Measurements from ENCODE around the gene WTAP.
A peak's percentile ranks its signal among the peaks of the same experiment; 100 is the strongest.

DNA sequence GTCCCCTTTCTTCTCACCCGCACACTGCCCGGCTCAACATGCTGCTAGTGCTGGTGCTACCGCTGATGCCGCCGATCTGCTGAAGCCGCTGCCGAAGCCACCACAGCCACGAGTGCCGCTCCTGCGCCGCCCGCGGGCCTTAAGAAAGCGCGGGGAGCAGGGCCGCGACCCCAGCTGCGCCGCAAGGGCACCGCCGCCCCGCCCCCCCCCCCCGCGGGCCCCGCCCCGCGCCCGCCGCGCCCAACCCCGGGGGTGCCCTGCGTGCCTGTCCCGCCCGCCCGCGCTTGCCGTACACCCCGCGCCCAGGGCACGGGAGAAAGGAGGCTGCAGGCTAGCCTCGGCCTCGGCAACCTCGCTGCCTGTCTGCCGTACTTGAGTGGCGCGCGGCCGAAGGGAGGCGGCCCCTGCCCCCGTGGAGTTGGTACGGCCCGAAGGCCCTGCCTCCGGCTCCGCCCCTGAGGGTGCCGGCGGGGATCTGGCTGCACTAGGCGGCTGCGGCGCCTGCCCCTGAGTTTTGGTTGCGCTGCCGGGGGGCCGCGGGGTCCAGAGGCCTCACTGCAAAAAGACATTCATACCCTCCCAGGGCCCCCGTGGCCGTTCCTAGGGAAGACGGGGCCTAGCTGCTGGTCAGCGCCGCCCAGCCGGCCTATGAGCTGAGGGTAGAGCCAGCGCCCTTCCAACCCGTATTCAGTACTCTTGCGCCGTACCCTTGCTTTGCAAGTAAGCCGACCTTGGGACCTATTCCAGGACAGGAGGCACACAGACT lies 34.0 kb upstream of the WTAP start, which contains the start of gene SOD2:
- TF ChIP-seq, protein P1, sequence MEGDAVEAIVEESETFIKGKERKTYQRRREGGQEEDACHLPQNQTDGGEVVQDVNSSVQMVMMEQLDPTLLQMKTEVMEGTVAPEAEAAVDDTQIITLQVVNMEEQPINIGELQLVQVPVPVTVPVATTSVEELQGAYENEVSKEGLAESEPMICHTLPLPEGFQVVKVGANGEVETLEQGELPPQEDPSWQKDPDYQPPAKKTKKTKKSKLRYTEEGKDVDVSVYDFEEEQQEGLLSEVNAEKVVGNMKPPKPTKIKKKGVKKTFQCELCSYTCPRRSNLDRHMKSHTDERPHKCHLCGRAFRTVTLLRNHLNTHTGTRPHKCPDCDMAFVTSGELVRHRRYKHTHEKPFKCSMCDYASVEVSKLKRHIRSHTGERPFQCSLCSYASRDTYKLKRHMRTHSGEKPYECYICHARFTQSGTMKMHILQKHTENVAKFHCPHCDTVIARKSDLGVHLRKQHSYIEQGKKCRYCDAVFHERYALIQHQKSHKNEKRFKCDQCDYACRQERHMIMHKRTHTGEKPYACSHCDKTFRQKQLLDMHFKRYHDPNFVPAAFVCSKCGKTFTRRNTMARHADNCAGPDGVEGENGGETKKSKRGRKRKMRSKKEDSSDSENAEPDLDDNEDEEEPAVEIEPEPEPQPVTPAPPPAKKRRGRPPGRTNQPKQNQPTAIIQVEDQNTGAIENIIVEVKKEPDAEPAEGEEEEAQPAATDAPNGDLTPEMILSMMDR (IDR thresholded peaks at IDR 0.05): no peak
- TF ChIP-seq POLR2A (IDR thresholded peaks at IDR 0.05): peak; percentile 84 to 92

Measured in Peyer's patch (tissue), 4 donors.